GM06990 (cell line): ENCODE measurements around the gene RPS6KB1.

Experiments used
- DNase-seq: peaks from one replicate; pipeline ENCODE4 v3.0.0-alpha.2; 2011; ENCODE audit not compliant: insufficient read length; ENCODE audit errors: extremely low read depth
- H3K27me3 ChIP-seq: replicated peaks from 2 replicates; pipeline ENCODE4 v1.6.0; 2011; ENCODE audit warnings: low read length; ENCODE audit not compliant: control insufficient read depth, insufficient read depth
- H3K36me3 ChIP-seq: 2 replicates; pipeline ENCODE4 v1.5.1; 2011; ENCODE audit warnings: low read length; ENCODE audit not compliant: control insufficient read depth, insufficient read depth
- H3K4me3 ChIP-seq: replicated peaks from 2 replicates; pipeline ENCODE4 v1.5.1; 2011; ENCODE audit warnings: low read depth, mild to moderate bottlenecking, control low read depth, low read length
- CTCF ChIP-seq: IDR thresholded peaks from 2 replicates; pipeline ENCODE4 v1.5.1; 2011; ENCODE audit warnings: low read length, control low read depth, mild to moderate bottlenecking, inconsistent platforms; ENCODE audit not compliant: insufficient read depth, poor library complexity, severe bottlenecking

Gene RPS6KB1

GRCh38 chr17:59892251-59892923 lies 534 bp upstream of the RPS6KB1 start:
- no peak for DNase-seq

GRCh38 chr17:59893676-59894100 lies 767 bp downstream of the RPS6KB1 start:
- no peaks in the 10 kb centered on the region for H3K27me3 ChIP-seq
- TF ChIP-seq CTCF = no peak
- DNase-seq = no peak
- H3K36me3 ChIP-seq = no peaks in the 10 kb centered on the region
- H3K4me3 ChIP-seq = peak overlapping the region; percentile 89

More at GRCh38 chr17:59892251-59892923, 534 bp upstream of the RPS6KB1 start:
- Histone ChIP-seq H3K4me3 (peak overlapping the region; percentile 59), H3K36me3 (no peaks in the 10 kb centered on the region), H3K27me3 (no peaks in the 10 kb centered on the region)
- no peak for TF ChIP-seq CTCF

- Histone ChIP-seq H3K36me3 (no peaks in the 10 kb centered on the region), H3K27me3 (no peaks in the 10 kb centered on the region), H3K4me3 (no peak overlapping the region)
- no peak for DNase-seq
- TF ChIP-seq CTCF = no peak
Measured at GRCh38 chr17:59897090-59897489, 4.2 kb downstream of the RPS6KB1 start.

GRCh38 chr17:59899099-59899498 lies 6.2 kb downstream of the RPS6KB1 start:
- Histone ChIP-seq H3K4me3 (no peak overlapping the region), H3K36me3 (no peaks in the 10 kb centered on the region), H3K27me3 (no peaks in the 10 kb centered on the region)
- TF ChIP-seq CTCF = no peak
- no peak for DNase-seq

- Histone ChIP-seq H3K4me3 (no peak overlapping the region), H3K36me3 (no peaks in the 10 kb centered on the region; the same call in 1 of the 2 replicates), H3K27me3 (no peaks in the 10 kb centered on the region)
- TF ChIP-seq CTCF = no peak
- no peak for DNase-seq
Measured at GRCh38 chr17:59901604-59902003, 8.7 kb downstream of the RPS6KB1 start.
